GM21526 (cell line): Measurements from ENCODE around the gene MAP7D1.
"Not testable (repeated sequence)": the region's sequence is repeated elsewhere in the genome, so short reads cannot be mapped to it uniquely, and the experiment has no call there.

Experiments used
- ATAC-seq: cut with Tn5 transposase; IDR thresholded peaks from one replicate; pipeline ENCODE4 v1.9.1; 2021; ENCODE audit warnings: moderate library complexity; ENCODE audit not compliant: unreplicated experiment, low FRiP score

Gene MAP7D1

GRCh38 chr1:36198641-36199040, 42.7 kb downstream of the MAP7D1 start:
- no peak for ATAC-seq

GRCh38 chr1:36199934-36200741, 44.2 kb downstream of the MAP7D1 start:
- ATAC-seq: no peak

GRCh38 chr1:36203027-36203553, 47.1 kb downstream of the MAP7D1 start:
- no peak for ATAC-seq

- ATAC-seq: no peak
Measured at GRCh38 chr1:36203554-36204346, 47.8 kb downstream of the MAP7D1 start.

- no peak for ATAC-seq
Measured at GRCh38 chr1:36204347-36204909, 48.5 kb downstream of the MAP7D1 start.

GRCh38 chr1:36206323-36206858, 50.4 kb downstream of the MAP7D1 start:
- no peak for ATAC-seq

- no peak for ATAC-seq
Measured at GRCh38 chr1:36207339-36207738, 51.4 kb downstream of the MAP7D1 start.

GRCh38 chr1:36208978-36209703, 53.2 kb downstream of the MAP7D1 start:
- ATAC-seq: no peak

GRCh38 chr1:36211307-36211706, 55.3 kb downstream of the MAP7D1 start:
- ATAC-seq: no peak

- ATAC-seq: no peak
Measured at GRCh38 chr1:36211841-36212240, 55.9 kb downstream of the MAP7D1 start.

- no peak for ATAC-seq
Measured at GRCh38 chr1:36212782-36213181, 56.8 kb downstream of the MAP7D1 start.

- no peak for ATAC-seq
Measured at GRCh38 chr1:36217670-36218069, 61.7 kb downstream of the MAP7D1 start.

GRCh38 chr1:36221901-36222300, 65.9 kb downstream of the MAP7D1 start:
- ATAC-seq: not testable (repeated sequence)

GRCh38 chr1:36222481-36223380, 66.8 kb downstream of the MAP7D1 start:
- ATAC-seq: no peak

- peak; percentile 31 for ATAC-seq
Measured at GRCh38 chr1:36223381-36223995, 67.5 kb downstream of the MAP7D1 start.

GRCh38 chr1:36223996-36224536, 68.1 kb downstream of the MAP7D1 start, which contains the start of gene THRAP3:
THRAP3 (plus strand) TSS chr1:36224443; CDS start chr1:36282564, 58,121 bp downstream.
- ATAC-seq: peak; percentile 87

GRCh38 chr1:36224537-36225282, 68.8 kb downstream of the MAP7D1 start:
- ATAC-seq: peak; percentile 43
